AG09319 (cell line): ENCODE measurements around the gene FITM1.
A peak's percentile ranks its signal among the peaks of the same experiment; 100 is the strongest.

Experiments used
- DNase-seq: peaks from one replicate; pipeline ENCODE4 v3.0.0-alpha.2; 2010; ENCODE audit warnings: low read depth; ENCODE audit errors: extremely low read depth
- TF ChIP-seq, protein P1 (sequence below): IDR thresholded peaks from 2 replicates; pipeline ENCODE4 v1.5.1; 2011; ENCODE audit warnings: low read depth, mild to moderate bottlenecking, inconsistent platforms, low read length, moderate library complexity

Gene FITM1

GRCh38 chr14:24133735-24134134 lies 3.3 kb downstream of the FITM1 start:
- TF ChIP-seq, protein P1, sequence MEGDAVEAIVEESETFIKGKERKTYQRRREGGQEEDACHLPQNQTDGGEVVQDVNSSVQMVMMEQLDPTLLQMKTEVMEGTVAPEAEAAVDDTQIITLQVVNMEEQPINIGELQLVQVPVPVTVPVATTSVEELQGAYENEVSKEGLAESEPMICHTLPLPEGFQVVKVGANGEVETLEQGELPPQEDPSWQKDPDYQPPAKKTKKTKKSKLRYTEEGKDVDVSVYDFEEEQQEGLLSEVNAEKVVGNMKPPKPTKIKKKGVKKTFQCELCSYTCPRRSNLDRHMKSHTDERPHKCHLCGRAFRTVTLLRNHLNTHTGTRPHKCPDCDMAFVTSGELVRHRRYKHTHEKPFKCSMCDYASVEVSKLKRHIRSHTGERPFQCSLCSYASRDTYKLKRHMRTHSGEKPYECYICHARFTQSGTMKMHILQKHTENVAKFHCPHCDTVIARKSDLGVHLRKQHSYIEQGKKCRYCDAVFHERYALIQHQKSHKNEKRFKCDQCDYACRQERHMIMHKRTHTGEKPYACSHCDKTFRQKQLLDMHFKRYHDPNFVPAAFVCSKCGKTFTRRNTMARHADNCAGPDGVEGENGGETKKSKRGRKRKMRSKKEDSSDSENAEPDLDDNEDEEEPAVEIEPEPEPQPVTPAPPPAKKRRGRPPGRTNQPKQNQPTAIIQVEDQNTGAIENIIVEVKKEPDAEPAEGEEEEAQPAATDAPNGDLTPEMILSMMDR, result no peak

GRCh38 chr14:24135584-24135833 lies 5.0 kb downstream of the FITM1 start:
- no peak for DNase-seq
- TF ChIP-seq, protein P1, result no peak

More at GRCh38 chr14:24133735-24134134, 3.3 kb downstream of the FITM1 start:
- no peak for DNase-seq

GRCh38 chr14:24135834-24136683 lies 5.6 kb downstream of the FITM1 start, which contains the start of gene PSME1:
PSME1 (plus strand) TSS chr14:24136194; CDS start chr14:24136263, 69 bp downstream.
- TF ChIP-seq, protein P1, result no peak
- peak; percentile 63 for DNase-seq

GRCh38 chr14:24136684-24137528 lies 6.4 kb downstream of the FITM1 start:
- DNase-seq, result no peak
- TF ChIP-seq, protein P1, result no peak

GRCh38 chr14:24137529-24138395 lies 7.3 kb downstream of the FITM1 start:
- TF ChIP-seq, protein P1, result no peak
- DNase-seq, result no peak

GRCh38 chr14:24138396-24139271 lies 8.2 kb downstream of the FITM1 start:
- TF ChIP-seq, protein P1, result no peak
- DNase-seq, result no peak
